Retina (tissue), 1 donor: ENCODE measurements around the gene PYGM.
A peak's percentile ranks its signal among the peaks of the same experiment; 100 is the strongest.
"Not testable (repeated sequence)": the region's sequence is repeated elsewhere in the genome, so short reads cannot be mapped to it uniquely, and the experiment has no call there.

ENCODE experiments used
- DNase-seq: peaks from one replicate; pipeline ENCODE4 v3.0.0-alpha.2; 2016

PYGM gene

DNA sequence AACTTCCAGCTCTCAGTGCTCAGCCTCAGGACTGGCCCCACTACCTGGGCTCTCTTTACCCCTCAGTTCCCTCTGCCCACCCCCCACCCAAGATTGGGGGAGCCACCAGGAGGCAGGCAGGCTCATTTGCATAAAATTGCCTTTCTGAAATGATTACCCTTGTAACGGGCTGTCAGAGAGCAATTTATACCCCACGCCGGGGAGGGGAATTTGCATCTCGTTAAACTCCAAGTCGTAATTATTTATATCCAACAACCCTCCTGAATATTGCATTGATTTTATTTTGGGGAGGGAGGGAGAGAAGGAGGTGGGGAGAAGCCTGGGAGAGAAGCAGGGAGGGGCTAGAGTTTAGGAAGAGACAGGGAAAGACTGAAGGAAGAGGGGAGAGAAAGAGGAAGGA lies 45.1 kb downstream of the PYGM start:
- DNase-seq: no peak

DNA sequence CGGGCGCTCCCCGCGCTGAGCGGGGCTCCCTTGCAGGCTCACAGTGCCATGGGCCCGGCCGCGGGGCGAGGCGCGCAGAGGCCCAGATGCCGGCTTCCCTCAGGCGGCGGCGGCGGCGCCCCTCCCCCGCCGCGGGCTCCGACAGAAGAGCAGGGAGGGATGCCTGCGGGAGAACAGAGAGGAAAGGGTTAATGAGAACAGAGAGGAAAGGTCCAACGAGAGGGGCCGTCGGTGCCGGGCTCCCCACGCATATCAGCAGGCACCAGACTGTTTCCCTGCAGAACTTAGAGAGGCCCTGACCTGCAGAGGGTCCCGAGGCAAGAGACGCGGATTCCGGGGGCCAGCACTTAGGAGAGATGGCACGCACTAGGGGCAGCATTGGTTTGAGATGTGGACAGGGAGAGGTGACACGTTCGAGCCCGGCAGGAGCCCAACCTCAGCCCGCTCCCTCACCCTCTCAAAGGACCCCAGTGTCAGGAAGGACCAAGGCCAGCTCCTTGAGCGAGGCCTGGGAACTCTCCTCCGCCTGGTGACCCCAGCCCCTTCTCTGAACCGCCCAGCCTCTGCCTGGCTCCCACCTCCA lies 45.9 kb downstream of the PYGM start:
- peak; percentile 62 for DNase-seq

- peak; percentile 61 for DNase-seq
These were observed 46.6 kb downstream of the PYGM start for GRCh38 chr11:64713016-64713707.

DNA sequence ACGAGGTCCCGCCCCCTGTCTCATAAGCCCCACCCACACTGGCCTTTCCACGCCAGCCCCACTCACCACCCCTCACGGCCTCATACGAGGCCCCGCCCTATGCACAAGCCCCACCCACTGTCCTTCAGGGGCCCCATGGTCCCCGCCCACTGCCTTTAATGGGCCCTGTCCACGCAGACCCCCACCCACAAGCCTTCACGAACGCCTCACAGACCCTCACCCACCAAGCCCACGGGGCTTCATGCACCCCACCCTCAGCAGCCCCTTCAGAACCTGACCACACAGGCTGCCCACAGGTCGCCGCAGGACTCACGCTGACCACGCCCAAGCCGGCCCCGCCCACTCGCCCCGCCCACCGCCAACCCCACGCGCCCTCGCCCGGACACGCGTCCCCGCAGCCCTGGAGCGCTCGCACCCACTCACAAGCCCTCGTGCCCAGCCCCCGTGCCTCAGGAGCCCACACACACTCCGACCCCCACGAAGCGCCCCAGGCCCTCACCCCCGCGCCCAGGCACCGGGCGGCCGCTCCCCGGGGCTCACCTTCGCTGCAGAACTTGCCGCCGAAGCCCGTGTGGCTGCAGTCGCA lies 47.3 kb downstream of the PYGM start:
- no peak for DNase-seq

GRCh38 chr11:64711956-64712362 lies 47.8 kb downstream of the PYGM start:
- DNase-seq: no peak

DNA sequence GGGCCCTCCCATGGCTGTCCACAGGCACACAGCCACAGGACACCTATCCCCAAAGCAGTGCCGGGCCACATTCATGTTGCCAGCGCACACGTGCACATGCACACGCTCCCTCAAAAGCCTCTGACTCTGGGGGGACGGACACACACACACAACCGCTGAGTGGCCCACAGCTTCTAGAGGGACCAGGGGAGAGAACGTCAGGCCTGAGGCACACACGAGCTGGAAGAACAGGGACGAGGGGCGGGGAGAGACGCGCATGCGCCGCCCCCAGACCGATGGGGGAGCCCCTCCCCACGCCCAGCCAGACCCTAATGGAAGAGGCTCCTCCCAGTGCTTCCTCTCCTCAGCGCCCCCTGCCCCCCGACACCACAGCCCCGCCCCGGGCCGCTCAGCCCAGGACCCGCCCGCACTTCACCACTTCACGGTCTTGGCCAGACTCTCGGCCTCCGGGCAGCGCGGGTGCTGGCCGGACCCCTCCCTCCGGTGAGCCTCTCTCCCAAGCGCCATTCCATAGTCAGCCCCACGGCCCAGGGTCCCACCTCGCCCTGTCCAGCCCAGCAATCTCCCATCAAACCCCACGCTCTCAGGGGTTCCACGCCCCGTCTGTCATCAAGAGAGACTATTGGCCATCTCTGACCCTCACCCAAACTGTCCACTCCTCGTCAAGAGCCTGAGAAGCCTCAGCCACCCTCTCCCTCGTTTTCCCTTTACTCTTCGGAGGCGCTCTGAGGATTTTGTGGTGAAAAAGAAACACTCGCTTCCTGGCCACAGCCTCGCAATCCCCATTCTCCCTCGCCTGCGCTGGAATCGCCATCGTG lies 48.4 kb downstream of the PYGM start:
- DNase-seq: peak; percentile 49

DNA sequence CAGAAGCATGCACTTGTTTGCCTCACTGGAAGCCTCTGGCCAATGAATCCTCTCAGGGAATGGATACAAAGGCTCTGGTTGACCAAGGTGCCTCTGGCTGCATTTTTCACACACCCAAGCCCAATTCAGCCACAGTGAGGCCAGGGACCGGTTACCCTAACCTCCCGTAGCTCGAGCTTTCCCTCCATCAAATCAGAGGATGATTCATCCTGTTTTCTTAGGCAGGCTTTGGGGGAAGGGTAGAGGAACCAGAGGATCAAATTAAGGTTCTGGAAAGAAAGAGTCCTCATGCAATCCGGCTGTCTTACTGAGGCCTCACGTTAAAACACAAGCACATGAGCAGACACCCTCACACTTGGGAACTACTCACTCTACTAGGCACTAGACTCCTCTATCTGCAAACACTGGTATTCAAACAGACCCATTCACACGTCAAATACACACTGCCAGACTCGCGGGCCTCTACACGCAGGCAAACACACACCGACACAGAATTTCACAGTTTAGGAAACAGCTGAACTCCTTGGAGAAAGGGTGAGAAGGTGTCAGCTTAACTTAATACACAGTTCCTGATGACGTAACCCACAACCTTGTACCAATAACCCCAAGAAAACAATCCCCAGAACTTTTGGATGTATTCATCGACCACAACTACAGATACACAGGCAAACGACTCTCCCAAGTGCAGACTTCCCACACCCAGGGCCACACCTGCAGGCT lies 49.2 kb downstream of the PYGM start:
- DNase-seq: no peak

GRCh38 chr11:64705501-64705900 lies 54.3 kb downstream of the PYGM start:
- no peak for DNase-seq

DNA sequence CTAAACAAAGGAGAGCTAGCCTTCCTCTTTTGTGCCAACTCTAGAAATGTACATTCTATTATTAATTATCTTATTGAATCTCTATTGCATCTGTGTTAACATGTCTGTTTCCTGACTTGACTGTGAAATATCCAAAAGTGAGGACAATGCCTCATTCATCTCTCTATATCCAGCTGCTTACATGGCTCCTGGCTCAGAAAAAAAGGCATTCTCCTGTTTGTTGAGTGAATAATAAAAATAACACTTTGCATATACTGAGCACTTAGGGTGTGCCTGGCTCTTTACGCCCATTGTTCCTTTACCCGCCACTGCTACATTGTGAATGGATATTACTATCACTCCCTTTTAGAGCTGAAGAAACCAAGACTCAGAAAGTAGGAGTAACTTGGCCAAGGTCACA lies 56.7 kb downstream of the PYGM start:
- DNase-seq: no peak

DNA sequence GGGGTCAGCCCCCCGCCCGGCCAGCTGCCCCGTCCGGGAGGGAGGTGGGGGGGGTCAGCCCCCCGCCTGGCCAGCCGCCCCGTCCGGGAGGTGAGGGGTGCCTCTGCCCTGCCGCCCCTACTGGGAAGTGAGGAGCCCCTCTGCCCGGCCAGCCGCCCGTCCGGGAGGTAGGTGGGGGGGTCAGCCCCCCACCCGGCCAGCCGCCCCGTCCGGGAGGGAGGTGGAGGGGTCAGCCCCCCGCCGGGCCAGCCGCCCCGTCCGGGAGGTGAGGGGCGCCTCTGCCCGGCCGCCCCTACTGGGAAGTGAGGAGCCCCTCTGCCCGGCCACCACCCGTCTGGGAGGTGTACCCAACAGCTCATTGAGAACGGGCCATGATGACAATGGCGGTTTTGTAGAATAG lies 57.8 kb downstream of the PYGM start:
- not testable (repeated sequence) for DNase-seq

GRCh38 chr11:64698427-64698826 lies 61.3 kb downstream of the PYGM start:
- no peak for DNase-seq

DNA sequence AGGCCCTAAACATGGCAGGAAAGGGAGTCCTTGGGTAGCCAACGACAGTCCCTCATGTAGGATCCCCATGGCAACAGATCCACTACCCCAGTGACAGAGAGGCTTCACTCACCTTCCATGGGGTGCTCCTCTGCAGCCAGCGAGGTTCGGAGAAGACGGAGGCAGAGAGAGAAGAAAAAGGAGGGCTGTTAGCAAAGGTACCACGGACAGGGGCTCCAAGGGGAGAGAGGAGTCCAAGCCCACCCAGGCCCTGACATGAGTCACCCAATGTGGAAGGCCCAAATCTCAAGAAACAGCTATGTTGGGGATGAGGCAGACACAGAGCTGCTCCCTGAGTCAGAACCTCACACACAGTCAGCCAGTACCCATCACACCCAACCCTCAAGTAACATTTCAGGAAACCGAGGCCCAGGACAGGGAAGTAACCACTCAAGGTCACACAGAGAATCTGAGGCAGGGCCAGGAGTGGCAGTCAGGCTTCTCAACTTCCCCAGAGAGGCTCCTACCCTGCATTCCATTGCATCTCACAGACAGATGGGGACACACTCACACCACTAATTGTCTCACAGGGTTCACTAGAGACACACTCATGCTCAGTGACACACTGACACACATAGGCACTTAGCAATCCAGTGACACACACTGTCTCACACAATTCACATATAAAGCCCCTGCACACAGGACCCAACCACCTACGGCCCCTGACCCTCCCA lies 62.0 kb downstream of the PYGM start:
- no peak for DNase-seq
